ENCODE measurements around the gene TMEM243. TPM values are rescaled to one million over a fixed set of nuclear protein-coding genes. Genes with fewer than 3 reads are reported as not detected.

Gene TMEM243
- total RNA-seq, 4 donors from 2014 or later: 8.9 to 42.2 (median 19.1) TPM

GRCh38 chr7:87179180-87179579, 40.4 kb downstream of the TMEM243 start:
- H3K27ac ChIP-seq: no peak overlapping the region
- WGBS, 2 donors: 92 to 100% methylated on average over 3 of the region's 3 CpGs
- intact Hi-C loops (cut with DNase I): no loop called here
- H3K4me1 ChIP-seq: peaks cover 0 to 6% (median 2%) of the 10 kb centered on the region in 3 donors
- TF ChIP-seq CTCF (IDR thresholded peaks at IDR 0.05) (no peak), POLR2A (IDR thresholded peaks at IDR 0.05) (no peak)
- no peaks in the 10 kb centered on the region for H3K27me3 ChIP-seq
- H3K36me3 ChIP-seq: peaks cover 6 to 98% (median 22%) of the 10 kb centered on the region in 3 donors
- H3K4me3 ChIP-seq: no peak overlapping the region
- DNase-seq: no peak
- H3K9me3 ChIP-seq: no peaks in the 10 kb centered on the region

GRCh38 chr7:87178320-87178719, 41.2 kb downstream of the TMEM243 start:
- H3K9me3 ChIP-seq: no peaks in the 10 kb centered on the region
- H3K4me1 ChIP-seq: no peaks in the 10 kb centered on the region
- no peak for DNase-seq
- WGBS, 2 donors: 97% methylated on average over 4 of the region's 4 CpGs
- no peaks in the 10 kb centered on the region for H3K27me3 ChIP-seq
- intact Hi-C loops (cut with DNase I): no loop called here
- no peak overlapping the region for H3K4me3 ChIP-seq
- no peak overlapping the region for H3K27ac ChIP-seq
- H3K36me3 ChIP-seq: peaks cover 4 to 98% (median 18%) of the 10 kb centered on the region in 3 donors
- TF ChIP-seq CTCF (IDR thresholded peaks at IDR 0.05) (no peak), POLR2A (IDR thresholded peaks at IDR 0.05) (no peak)

GRCh38 chr7:87173471-87173870, 46.1 kb downstream of the TMEM243 start:
- 92 to 100% methylated on average over 1 of the region's 1 CpG for WGBS, 2 donors
- Histone ChIP-seq H3K4me3 (no peak overlapping the region), H3K4me1 (no peaks in the 10 kb centered on the region), H3K36me3 (peaks cover 8 to 100% (median 24%) of the 10 kb centered on the region in 3 donors), H3K9me3 (no peaks in the 10 kb centered on the region), H3K27me3 (no peaks in the 10 kb centered on the region), H3K27ac (no peak overlapping the region)
- no peak for DNase-seq
- intact Hi-C loops (cut with DNase I): no loop called here
- TF ChIP-seq POLR2A (IDR thresholded peaks at IDR 0.05): no peak
- no peak for TF ChIP-seq CTCF (IDR thresholded peaks at IDR 0.05)

- Histone ChIP-seq H3K4me1 (no peaks in the 10 kb centered on the region), H3K4me3 (no peak overlapping the region), H3K27ac (no peak overlapping the region), H3K9me3 (no peaks in the 10 kb centered on the region), H3K36me3 (peaks cover 8 to 100% (median 36%) of the 10 kb centered on the region in 3 donors), H3K27me3 (no peaks in the 10 kb centered on the region)
- no peak for DNase-seq
- no peak for TF ChIP-seq POLR2A (IDR thresholded peaks at IDR 0.05)
- TF ChIP-seq CTCF (IDR thresholded peaks at IDR 0.05): no peak
- intact Hi-C loops (cut with DNase I): no loop called here
These were observed 48.1 kb downstream of the TMEM243 start for GRCh38 chr7:87171282-87171934.

GRCh38 chr7:87170828-87171227, 48.7 kb downstream of the TMEM243 start:
- Histone ChIP-seq H3K9me3 (no peaks in the 10 kb centered on the region), H3K27me3 (no peaks in the 10 kb centered on the region), H3K27ac (no peak overlapping the region), H3K36me3 (peaks cover 8 to 100% (median 36%) of the 10 kb centered on the region in 3 donors), H3K4me1 (no peaks in the 10 kb centered on the region), H3K4me3 (no peak overlapping the region)
- intact Hi-C loops (cut with DNase I): no loop called here
- TF ChIP-seq CTCF (IDR thresholded peaks at IDR 0.05) (no peak), POLR2A (IDR thresholded peaks at IDR 0.05) (no peak)
- DNase-seq: no peak
- 87 to 88% methylated on average over 3 of the region's 3 CpGs for WGBS, 2 donors

Measured in esophagus squamous epithelium (tissue), 5 donors.